Mammary epithelial cell (primary cell): ENCODE measurements around the gene CNOT2.

Source experiments
- EZH2 ChIP-seq: IDR thresholded peaks from 2 replicates; pipeline ENCODE4 v1.6.1; 2012; ENCODE audit warnings: low read length, inconsistent platforms, borderline replicate concordance
- TF ChIP-seq, protein P1 (sequence below), 2 donors: IDR thresholded peaks in 1 of 2; conservative IDR thresholded peaks in 1 of 2; 2 replicates each; pipeline ENCODE4 v1.5.1; 2011 to 2012; ENCODE audit warnings: inconsistent platforms in 2 of 2, low read length in 2 of 2, mild to moderate bottlenecking in 2 of 2, control low read depth in 1 of 2, low read depth in 1 of 2; ENCODE audit not compliant: insufficient read depth in 1 of 2; ENCODE audit errors: extremely low read depth in 1 of 2

DNA sequence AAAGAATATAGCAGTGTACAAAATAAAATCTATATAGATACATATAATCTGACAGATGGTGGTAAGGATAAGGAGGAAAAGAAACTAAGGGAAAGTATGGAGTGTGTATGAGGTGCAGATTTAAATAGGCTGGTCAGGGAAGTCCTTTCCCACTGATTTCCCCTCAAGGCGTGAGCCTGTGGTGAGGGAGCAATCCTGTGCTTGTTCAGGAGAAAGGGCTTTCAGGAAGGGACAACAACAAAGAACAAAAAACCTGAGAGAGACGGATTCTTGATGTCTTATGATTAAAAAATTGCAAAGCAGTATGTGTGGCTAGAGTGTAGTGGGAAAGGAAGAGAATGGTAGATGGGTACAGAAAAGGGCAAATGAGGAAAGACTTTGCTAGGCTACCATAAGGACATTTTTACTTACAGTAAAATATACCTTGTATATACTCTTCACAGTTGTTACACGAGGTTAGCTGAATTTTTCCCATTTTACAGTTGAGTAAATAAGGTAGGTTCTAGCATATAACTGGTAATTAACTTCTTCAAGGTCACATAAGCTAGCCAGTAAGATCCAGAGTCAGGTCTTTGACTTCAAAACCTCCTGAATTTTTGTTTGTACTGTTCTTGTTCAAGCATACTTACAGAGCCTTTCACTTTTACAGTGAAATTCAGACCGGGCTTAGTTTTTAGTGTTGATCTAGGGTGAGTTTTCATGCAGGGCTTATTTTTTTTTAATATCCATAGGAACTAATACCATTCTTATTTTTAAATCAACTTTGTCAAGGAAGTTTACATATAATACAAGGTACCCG, 15.6 kb downstream of the CNOT2 start:
- TF ChIP-seq, protein P1, sequence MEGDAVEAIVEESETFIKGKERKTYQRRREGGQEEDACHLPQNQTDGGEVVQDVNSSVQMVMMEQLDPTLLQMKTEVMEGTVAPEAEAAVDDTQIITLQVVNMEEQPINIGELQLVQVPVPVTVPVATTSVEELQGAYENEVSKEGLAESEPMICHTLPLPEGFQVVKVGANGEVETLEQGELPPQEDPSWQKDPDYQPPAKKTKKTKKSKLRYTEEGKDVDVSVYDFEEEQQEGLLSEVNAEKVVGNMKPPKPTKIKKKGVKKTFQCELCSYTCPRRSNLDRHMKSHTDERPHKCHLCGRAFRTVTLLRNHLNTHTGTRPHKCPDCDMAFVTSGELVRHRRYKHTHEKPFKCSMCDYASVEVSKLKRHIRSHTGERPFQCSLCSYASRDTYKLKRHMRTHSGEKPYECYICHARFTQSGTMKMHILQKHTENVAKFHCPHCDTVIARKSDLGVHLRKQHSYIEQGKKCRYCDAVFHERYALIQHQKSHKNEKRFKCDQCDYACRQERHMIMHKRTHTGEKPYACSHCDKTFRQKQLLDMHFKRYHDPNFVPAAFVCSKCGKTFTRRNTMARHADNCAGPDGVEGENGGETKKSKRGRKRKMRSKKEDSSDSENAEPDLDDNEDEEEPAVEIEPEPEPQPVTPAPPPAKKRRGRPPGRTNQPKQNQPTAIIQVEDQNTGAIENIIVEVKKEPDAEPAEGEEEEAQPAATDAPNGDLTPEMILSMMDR (conservative IDR thresholded peaks at IDR 0.05 in 1 of 2, IDR thresholded peaks at IDR 0.05 in 1 of 2; ENCODE audit: extremely low read depth in 1 of 2, insufficient read depth in 1 of 2, low read depth in 1 of 2, low read length in 2 of 2) = no peak
- TF ChIP-seq EZH2 = no peak
